Mammary epithelial cell (primary cell): ENCODE data around the gene OR7G1.

ENCODE experiments used
- CTCF ChIP-seq, 2 donors: IDR thresholded peaks in 1 of 2; conservative IDR thresholded peaks in 1 of 2; 2 replicates each; pipeline ENCODE4 v1.5.1; 2011 to 2012; ENCODE audit warnings: inconsistent platforms in 2 of 2, low read length in 2 of 2, mild to moderate bottlenecking in 2 of 2, control low read depth in 1 of 2, low read depth in 1 of 2; ENCODE audit not compliant: insufficient read depth in 1 of 2; ENCODE audit errors: extremely low read depth in 1 of 2
- EZH2 ChIP-seq: IDR thresholded peaks from 2 replicates; pipeline ENCODE4 v1.6.1; 2012; ENCODE audit warnings: low read length, inconsistent platforms, borderline replicate concordance

- no peak for TF ChIP-seq CTCF (conservative IDR thresholded peaks at IDR 0.05 in 1 of 2, IDR thresholded peaks at IDR 0.05 in 1 of 2; ENCODE audit: extremely low read depth in 1 of 2, insufficient read depth in 1 of 2, low read depth in 1 of 2, low read length in 2 of 2)
- TF ChIP-seq EZH2: no peak
Measured at GRCh38 chr19:9086761-9087160, 28.8 kb downstream of the OR7G1 start, which contains the start of gene OR1M1.
